Tibial nerve (tissue), 3 donors: ENCODE measurements around the gene MYB.

ENCODE experiments used
- CTCF ChIP-seq, 5 experiments: fragments of 200-600 bp in 3 of 5; fragments of 450-650 bp in 2 of 5; sonication (generic) in 3 of 5; IDR thresholded peaks; one replicate each; pipeline ENCODE4 v1.5.1; 2016 to 2019; ENCODE audit warnings: antibody characterized with exemption in 5 of 5, mild to moderate bottlenecking in 3 of 5, moderate library complexity in 2 of 5
- POLR2A ChIP-seq, 2 donors: fragments of 450-650 bp; IDR thresholded peaks; one replicate each; pipeline ENCODE4 v1.6.1; 2017; ENCODE audit warnings: antibody characterized with exemption in 2 of 2, mild to moderate bottlenecking in 2 of 2, moderate library complexity in 2 of 2

GRCh38 chr6:135210632-135211305 lies 29.7 kb downstream of the MYB start:
- no peak for TF ChIP-seq CTCF (IDR thresholded peaks at IDR 0.05)
- TF ChIP-seq POLR2A (IDR thresholded peaks at IDR 0.05) = no peak
